OCI-LY3 (cell line): Measurements from ENCODE around the gene POU2F1.

Experiments used
- H2AFZ ChIP-seq: fragments of 200-600, 300-600 bp; shearing (Covaris generic); 2 replicates; pipeline ENCODE4 v1.6.0; 2014; ENCODE audit warnings: antibody characterized with exemption, low read depth, low read length
- H3K27ac ChIP-seq: fragments of 200-600, 300-600 bp; sonication (generic); 2 replicates; pipeline ENCODE4 v1.5.1; 2014; ENCODE audit warnings: mild to moderate bottlenecking, low read length, moderate library complexity, mixed read lengths
- H3K27me3 ChIP-seq: fragments of 200-600, 300-600 bp; sonication (generic); 2 replicates; pipeline ENCODE4 v1.6.1; 2014; ENCODE audit warnings: low read depth, low read length, mixed read lengths
- H3K36me3 ChIP-seq: fragments of 200-600, 300-600 bp; sonication (generic); replicated peaks from 2 replicates; pipeline ENCODE3; 2014; ENCODE audit warnings: low read depth, low read length, mixed read lengths
- H3K4me1 ChIP-seq: fragments of 300-600, 200-600 bp; sonication (generic); 2 replicates; pipeline ENCODE4 v1.6.1; 2014; ENCODE audit warnings: low read length, mixed read lengths
- H3K4me2 ChIP-seq: fragments of 200-600, 300-600 bp; sonication (generic); 2 replicates; pipeline ENCODE4 v1.6.1; 2014; ENCODE audit warnings: low read length, mixed read lengths
- H3K4me3 ChIP-seq: fragments of 300-600, 200-600 bp; sonication (generic); 2 replicates; pipeline ENCODE4 v1.5.1; 2014; ENCODE audit warnings: antibody characterized with exemption, mild to moderate bottlenecking, low read length, moderate library complexity
- H3K79me2 ChIP-seq: fragments of 300-600, 200-600 bp; shearing (Covaris generic); 2 replicates; pipeline ENCODE4 v1.6.1; 2014; ENCODE audit warnings: mild to moderate bottlenecking, low read length, mixed read lengths
- H3K9ac ChIP-seq: fragments of 300-600, 200-600 bp; shearing (Covaris generic); 2 replicates; pipeline ENCODE4 v1.6.0; 2014; ENCODE audit warnings: mild to moderate bottlenecking, low read length, moderate library complexity
- H3K9me3 ChIP-seq: fragments of 200-600, 300-600 bp; shearing (Covaris generic); 2 replicates; pipeline ENCODE4 v1.6.1; 2014; ENCODE audit warnings: low read length, mixed read lengths; ENCODE audit not compliant: insufficient read depth
- H4K20me1 ChIP-seq: fragments of 200-600, 300-600 bp; sonication (generic); 2 replicates; pipeline ENCODE4 v1.6.1; 2016; ENCODE audit warnings: low read length, mixed read lengths; ENCODE audit not compliant: insufficient read depth
- EZH2phosphoT487 ChIP-seq: fragments of 200-600 bp; shearing (Covaris generic); IDR thresholded peaks from 2 replicates; pipeline ENCODE4 v1.6.1; 2018; ENCODE audit warnings: antibody characterized with exemption, mixed run types, low read depth
- TF ChIP-seq, protein P1 (sequence below): fragments of 200-600, 300-600 bp; sonication (generic); IDR thresholded peaks from 2 replicates; pipeline ENCODE4 v1.5.1; 2014; ENCODE audit warnings: antibody characterized with exemption, low read length, low read depth

Gene POU2F1

DNA sequence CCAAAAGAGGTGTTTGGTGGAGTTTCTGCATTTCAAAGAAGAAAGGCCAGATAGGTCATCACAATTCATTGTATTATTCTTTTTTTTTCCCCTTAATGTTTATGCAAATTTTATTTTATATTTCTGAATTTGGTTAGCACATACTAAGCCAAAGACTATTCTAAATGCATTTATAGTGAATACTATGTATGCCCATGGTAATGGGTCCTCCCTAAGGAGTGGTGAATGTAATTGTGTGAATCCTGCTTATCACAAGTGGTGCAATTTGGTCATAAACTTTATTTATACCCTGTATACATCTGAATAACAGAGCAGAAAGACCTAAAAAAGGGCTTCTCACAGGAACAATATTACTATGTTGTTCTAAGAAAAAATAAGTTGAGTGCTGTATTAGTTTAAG, 198.6 kb downstream of the POU2F1 start:
- Histone ChIP-seq H2AFZ (no peak overlapping the region), H3K27ac (no peak overlapping the region), H3K79me2 (no peaks in the 10 kb centered on the region), H3K27me3 (no peaks in the 10 kb centered on the region), H3K9ac (no peak overlapping the region), H3K36me3 (no peaks in the 10 kb centered on the region), H3K4me2 (no peak overlapping the region), H3K9me3 (no peaks in the 10 kb centered on the region), H4K20me1 (no peaks in the 10 kb centered on the region), H3K4me1 (no peaks in the 10 kb centered on the region), H3K4me3 (no peak overlapping the region)
- no peak for TF ChIP-seq EZH2phosphoT487
- TF ChIP-seq, protein P1, sequence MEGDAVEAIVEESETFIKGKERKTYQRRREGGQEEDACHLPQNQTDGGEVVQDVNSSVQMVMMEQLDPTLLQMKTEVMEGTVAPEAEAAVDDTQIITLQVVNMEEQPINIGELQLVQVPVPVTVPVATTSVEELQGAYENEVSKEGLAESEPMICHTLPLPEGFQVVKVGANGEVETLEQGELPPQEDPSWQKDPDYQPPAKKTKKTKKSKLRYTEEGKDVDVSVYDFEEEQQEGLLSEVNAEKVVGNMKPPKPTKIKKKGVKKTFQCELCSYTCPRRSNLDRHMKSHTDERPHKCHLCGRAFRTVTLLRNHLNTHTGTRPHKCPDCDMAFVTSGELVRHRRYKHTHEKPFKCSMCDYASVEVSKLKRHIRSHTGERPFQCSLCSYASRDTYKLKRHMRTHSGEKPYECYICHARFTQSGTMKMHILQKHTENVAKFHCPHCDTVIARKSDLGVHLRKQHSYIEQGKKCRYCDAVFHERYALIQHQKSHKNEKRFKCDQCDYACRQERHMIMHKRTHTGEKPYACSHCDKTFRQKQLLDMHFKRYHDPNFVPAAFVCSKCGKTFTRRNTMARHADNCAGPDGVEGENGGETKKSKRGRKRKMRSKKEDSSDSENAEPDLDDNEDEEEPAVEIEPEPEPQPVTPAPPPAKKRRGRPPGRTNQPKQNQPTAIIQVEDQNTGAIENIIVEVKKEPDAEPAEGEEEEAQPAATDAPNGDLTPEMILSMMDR, result no peak

DNA sequence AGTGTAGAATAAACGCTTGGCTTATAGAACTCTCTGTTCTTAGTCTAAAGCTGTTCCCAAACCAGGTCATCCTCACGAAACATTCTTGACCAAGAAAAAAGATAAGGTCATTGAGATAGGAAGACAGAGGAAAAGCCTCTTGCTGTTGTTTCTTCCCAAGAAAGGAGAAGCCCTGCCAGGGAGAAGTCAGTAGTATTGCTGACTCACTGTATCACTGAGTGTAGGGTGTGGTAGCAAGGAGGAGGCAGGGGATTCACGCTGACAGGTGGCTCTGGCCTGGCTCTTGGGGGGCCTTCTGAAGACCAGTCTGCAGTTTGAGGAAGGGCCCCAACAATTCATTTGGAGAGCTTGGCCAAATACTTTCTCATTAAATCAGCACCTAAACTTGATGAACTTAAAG, 199.8 kb downstream of the POU2F1 start:
- Histone ChIP-seq H2AFZ (no peak overlapping the region), H4K20me1 (no peaks in the 10 kb centered on the region), H3K4me2 (no peak overlapping the region), H3K36me3 (no peaks in the 10 kb centered on the region), H3K4me1 (no peaks in the 10 kb centered on the region), H3K27ac (no peak overlapping the region), H3K79me2 (no peaks in the 10 kb centered on the region), H3K4me3 (no peak overlapping the region), H3K27me3 (no peaks in the 10 kb centered on the region), H3K9ac (no peak overlapping the region), H3K9me3 (no peaks in the 10 kb centered on the region)
- TF ChIP-seq, protein P1, result no peak
- no peak for TF ChIP-seq EZH2phosphoT487

DNA sequence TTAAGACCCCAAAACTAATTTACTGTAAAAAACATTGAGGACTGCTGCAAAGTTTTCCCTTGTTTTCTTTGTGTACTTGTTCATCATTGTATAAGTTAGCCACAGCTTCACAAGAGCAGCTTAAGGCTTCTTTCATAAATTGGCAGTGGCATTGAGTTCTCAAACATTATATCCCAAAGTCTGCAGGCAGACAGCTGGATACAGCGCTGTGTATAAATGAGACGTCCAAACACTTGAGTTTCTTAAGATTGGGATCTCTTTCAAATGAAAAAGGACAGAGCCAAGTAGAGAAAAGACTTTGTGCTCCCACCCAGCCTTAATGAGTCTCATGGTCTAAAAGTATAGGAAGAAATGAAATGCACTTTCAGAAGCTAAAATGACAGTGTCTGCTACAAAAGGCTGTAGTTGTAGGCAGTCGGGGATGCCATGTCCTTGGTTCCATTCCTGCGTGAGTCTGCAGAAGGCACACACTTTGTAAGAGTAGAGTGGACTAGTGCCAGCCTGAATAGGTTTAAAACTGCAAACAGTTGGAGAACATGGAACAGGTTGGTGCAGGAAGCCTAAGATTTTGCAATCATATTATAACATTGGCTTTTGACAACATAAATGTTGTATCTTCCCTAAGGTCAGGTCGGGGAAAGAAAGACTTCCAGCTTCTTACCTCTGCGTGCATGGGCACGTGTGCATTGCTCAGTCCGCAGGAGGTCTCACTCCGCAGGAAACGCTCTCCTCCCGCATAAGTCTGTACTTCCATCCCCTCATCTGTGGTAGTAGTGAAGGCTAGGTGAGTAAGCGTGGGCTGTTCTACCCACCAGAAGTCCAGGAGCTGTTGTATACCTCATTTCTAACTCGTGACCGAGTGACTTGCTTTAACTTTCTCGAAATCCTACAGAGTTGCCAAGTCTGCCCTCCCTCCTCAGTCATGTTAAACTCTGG, 203.3 kb downstream of the POU2F1 start:
- H3K27ac ChIP-seq, result no peak overlapping the region
- no peaks in the 10 kb centered on the region for H3K27me3 ChIP-seq
- no peak for TF ChIP-seq EZH2phosphoT487
- no peak overlapping the region for H3K4me3 ChIP-seq
- H3K4me2 ChIP-seq, result no peak overlapping the region
- H3K9me3 ChIP-seq, result no peaks in the 10 kb centered on the region
- H4K20me1 ChIP-seq, result no peaks in the 10 kb centered on the region
- no peak overlapping the region for H3K9ac ChIP-seq
- H3K79me2 ChIP-seq, result no peaks in the 10 kb centered on the region
- no peaks in the 10 kb centered on the region for H3K36me3 ChIP-seq
- H2AFZ ChIP-seq, result no peak overlapping the region
- no peaks in the 10 kb centered on the region for H3K4me1 ChIP-seq

DNA sequence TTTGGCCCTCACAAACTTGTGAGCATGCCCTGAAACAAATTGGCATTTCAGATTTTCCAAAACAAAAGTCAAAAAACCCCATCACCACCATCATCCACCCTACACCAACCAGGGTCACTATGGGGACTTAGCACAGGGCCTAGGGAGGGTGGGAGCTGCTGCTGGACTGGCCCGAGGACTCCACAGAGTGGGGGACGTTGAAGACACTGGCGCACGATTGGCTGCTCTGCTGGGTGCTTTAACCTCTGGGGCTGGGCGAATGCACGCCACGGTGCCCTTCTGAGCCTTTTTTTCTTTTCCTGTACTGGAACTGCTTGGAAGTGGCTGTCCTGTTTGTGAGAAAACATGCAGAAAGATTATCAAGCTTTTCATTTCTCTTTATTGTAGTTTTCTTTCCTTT, 204.8 kb downstream of the POU2F1 start:
- Histone ChIP-seq H3K4me2 (no peak overlapping the region), H3K4me3 (no peak overlapping the region), H3K27ac (no peak overlapping the region), H3K4me1 (peaks cover 12% of the 10 kb centered on the region), H3K9me3 (peaks cover under 1% of the 10 kb centered on the region; the same call in 1 of the 2 replicates), H4K20me1 (no peaks in the 10 kb centered on the region), H3K36me3 (no peaks in the 10 kb centered on the region), H3K79me2 (no peaks in the 10 kb centered on the region), H3K27me3 (no peaks in the 10 kb centered on the region), H2AFZ (no peak overlapping the region), H3K9ac (no peak overlapping the region)
- TF ChIP-seq EZH2phosphoT487, result no peak
- TF ChIP-seq, protein P1, result no peak
